CD14-positive monocyte (primary cell): ENCODE measurements around the gene PPP1R1A. TPM values are rescaled to one million over a fixed set of nuclear protein-coding genes. Genes with fewer than 3 reads are reported as not detected.
A peak's percentile ranks its signal among the peaks of the same experiment; 100 is the strongest.

ENCODE experiments used
- DNase-seq, 3 donors: peaks; one replicate each; pipeline ENCODE4 v3.0.0-alpha.2; 2011 to 2022
- H2AFZ ChIP-seq: 2 replicates; pipeline ENCODE4 v1.6.0; 2012; ENCODE audit warnings: mild to moderate bottlenecking, low read depth, low read length, inconsistent platforms; ENCODE audit not compliant: insufficient read depth, poor library complexity, severe bottlenecking
- H3K27ac ChIP-seq, 2 donors: 1 replicate in 1 of 2; 2 replicates in 1 of 2; pipeline ENCODE4 v1.5.1; 2012 to 2013; ENCODE audit warnings: low read length in 2 of 2, control low read depth in 1 of 2, inconsistent platforms in 1 of 2, low read depth in 1 of 2, mild to moderate bottlenecking in 1 of 2
- H3K27me3 ChIP-seq, 2 donors: one replicate each; pipeline versions ENCODE4 v1.6.0 to v1.6.1; 2011 to 2013; ENCODE audit warnings: low read length in 2 of 2; ENCODE audit not compliant: control insufficient read depth in 2 of 2, insufficient read depth in 2 of 2
- H3K36me3 ChIP-seq, 2 donors: replicated peaks in 1 of 2; 1 replicate in 1 of 2; 2 replicates in 1 of 2; pipeline versions ENCODE4 v1.5.1 to v1.6.1; 2012 to 2013; ENCODE audit warnings: low read length in 2 of 2, control low read depth in 1 of 2, inconsistent platforms in 1 of 2, mild to moderate bottlenecking in 1 of 2; ENCODE audit not compliant: insufficient read depth in 2 of 2, control insufficient read depth in 1 of 2
- H3K4me1 ChIP-seq, 2 donors: 1 replicate in 1 of 2; 2 replicates in 1 of 2; pipeline versions ENCODE4 v1.5.1 to v1.6.1; 2012 to 2013; ENCODE audit warnings: low read length in 2 of 2, control low read depth in 1 of 2, inconsistent platforms in 1 of 2, mild to moderate bottlenecking in 1 of 2, moderate library complexity in 1 of 2; ENCODE audit not compliant: insufficient read depth in 2 of 2, control insufficient read depth in 1 of 2
- H3K4me2 ChIP-seq: replicated peaks from 2 replicates; pipeline ENCODE3; 2012; ENCODE audit warnings: low read length, moderate library complexity, mild to moderate bottlenecking; ENCODE audit not compliant: poor library complexity, severe bottlenecking; ENCODE audit errors: extremely low read depth
- H3K4me3 ChIP-seq, 3 experiments: fragments of 200-600 bp in 1 of 3; sonication (generic) in 1 of 3; replicated peaks in 1 of 3; 1 replicate in 2 of 3; 2 replicates in 1 of 3; pipeline ENCODE4 v1.5.1; 2011 to 2013; ENCODE audit warnings: low read length in 3 of 3, mild to moderate bottlenecking in 3 of 3, control low read depth in 2 of 3, low read depth in 2 of 3, inconsistent platforms in 1 of 3, moderate library complexity in 1 of 3
- H3K79me2 ChIP-seq: 2 replicates; pipeline ENCODE4 v1.6.0; 2012; ENCODE audit warnings: mild to moderate bottlenecking, control low read depth, inconsistent platforms, low read length, moderate library complexity; ENCODE audit not compliant: insufficient read depth
- H3K9ac ChIP-seq: 2 replicates; pipeline ENCODE4 v1.6.0; 2017; ENCODE audit warnings: low read length, mild to moderate bottlenecking; ENCODE audit not compliant: insufficient read depth, poor library complexity, severe bottlenecking
- H3K9me3 ChIP-seq, 2 donors: replicated peaks in 1 of 2; 1 replicate in 1 of 2; 2 replicates in 1 of 2; pipeline versions ENCODE4 v1.5.1 to v1.6.1; 2012 to 2013; ENCODE audit warnings: low read length in 2 of 2, control low read depth in 1 of 2; ENCODE audit not compliant: control insufficient read depth in 1 of 2, insufficient read depth in 1 of 2
- H4K20me1 ChIP-seq: 2 replicates; pipeline ENCODE4 v1.6.0; 2012; ENCODE audit warnings: mild to moderate bottlenecking, low read length, control low read depth, moderate library complexity; ENCODE audit not compliant: insufficient read depth
- H3K27ac Mint-ChIP-seq, 7 donors: one replicate each; pipeline ENCODE4 v1.8.0; 2020; ENCODE audit warnings: mild to moderate bottlenecking in 7 of 7, mixed read lengths in 7 of 7, moderate library complexity in 6 of 7, inconsistent platforms in 2 of 7
- H3K27me3 Mint-ChIP-seq, 3 donors: one replicate each; pipeline ENCODE4 v1.8.0; 2021 to 2022; ENCODE audit warnings: low read depth in 3 of 3, mild to moderate bottlenecking in 3 of 3, mixed read lengths in 3 of 3, moderate library complexity in 3 of 3, inconsistent platforms in 1 of 3
- H3K36me3 Mint-ChIP-seq, 2 donors: one replicate each; pipeline ENCODE4 v1.8.0; 2020; ENCODE audit warnings: mixed read lengths in 2 of 2, inconsistent platforms in 1 of 2, mild to moderate bottlenecking in 1 of 2
- H3K4me1 Mint-ChIP-seq: one replicate; pipeline ENCODE4 v1.8.0; 2020; ENCODE audit warnings: mild to moderate bottlenecking, mixed read lengths
- H3K4me3 Mint-ChIP-seq, 2 donors: one replicate each; pipeline ENCODE4 v1.8.0; 2020; ENCODE audit warnings: mild to moderate bottlenecking in 2 of 2, mixed read lengths in 2 of 2, moderate library complexity in 1 of 2
- H3K9me3 Mint-ChIP-seq, 7 donors: one replicate each; pipeline ENCODE4 v1.8.0; 2020 to 2022; ENCODE audit warnings: mixed read lengths in 7 of 7, mild to moderate bottlenecking in 6 of 7, moderate library complexity in 6 of 7, inconsistent platforms in 2 of 7
- WGBS: methylation state at CpG from one replicate; pipeline ENCODE4 v1.1.5; 2013; ENCODE audit warnings: missing lambda C conversion rate; ENCODE audit not compliant: insufficient coverage; 5-methylcytosine and 5-hydroxymethylcytosine counted together
- intact Hi-C, 2 donors: fragments of 100-400 bp; cut with micrococcal nuclease; formaldehyde crosslinking; loops; one replicate each; pipeline versions ENCODE4 v1.15.0 to v1.15.1; 2023
- polyA plus RNA-seq, 3 donors: library from polyadenylated mRNA; depleted of rRNA in 1 of 3; unstranded in 2 of 3; stranded (reverse) in 1 of 3; fragments of 300-500 nt in 2 of 3; fragments of >200 nt in 1 of 3; fragmentation: Illumina TruSeq in 2 of 3; gene quantifications; 1 replicate in 2 of 3; 2 replicates in 1 of 3; pipeline ENCODE4 v1.2.3, GENCODE V29; 2012 to 2021
- TF ChIP-seq, protein P1 (sequence below): fragments of 200-600 bp; IDR thresholded peaks from one replicate; pipeline ENCODE4 v1.8.0; 2022; ENCODE audit warnings: antibody characterized with exemption, mild to moderate bottlenecking

PPP1R1A gene
- polyA plus RNA-seq, 3 donors = not detected

- peaks cover 0 to 5% of the 10 kb centered on the region in 2 donors for H3K9me3 ChIP-seq
- peaks cover 12 to 32% of the 10 kb centered on the region in 2 donors for H3K27me3 ChIP-seq
- Mint-ChIP-seq H3K9me3 (peaks cover 0 to 8% (median 2%) of the 10 kb centered on the region in 7 donors), H3K27me3 (peaks cover 38 to 52% (median 41%) of the 10 kb centered on the region in 3 donors), H3K4me3 (no peak overlapping the region), H3K27ac (peak overlapping the region in 1 of 7 donors; percentile 62), H3K4me1 (peaks cover 23% of the 10 kb centered on the region), H3K36me3 (peaks cover 69% of the 10 kb centered on the region in 2 donors)
- H2AFZ ChIP-seq = no peak overlapping the region
- no CpG with 5 or more reads among the region's 2 CpGs for WGBS
- no peak for DNase-seq
- peaks cover 40 to 44% of the 10 kb centered on the region in 2 donors for H3K36me3 ChIP-seq
- H3K4me3 ChIP-seq = no peak overlapping the region
- no peak overlapping the region for H3K4me2 ChIP-seq
- no peaks in the 10 kb centered on the region for H3K79me2 ChIP-seq
- peaks cover 12 to 13% of the 10 kb centered on the region in 2 donors for H3K4me1 ChIP-seq
- H4K20me1 ChIP-seq = peaks cover 85% of the 10 kb centered on the region
- intact Hi-C loops = no loop called here
- no peak overlapping the region for H3K27ac ChIP-seq
- no peak overlapping the region for H3K9ac ChIP-seq
- TF ChIP-seq, protein P1, sequence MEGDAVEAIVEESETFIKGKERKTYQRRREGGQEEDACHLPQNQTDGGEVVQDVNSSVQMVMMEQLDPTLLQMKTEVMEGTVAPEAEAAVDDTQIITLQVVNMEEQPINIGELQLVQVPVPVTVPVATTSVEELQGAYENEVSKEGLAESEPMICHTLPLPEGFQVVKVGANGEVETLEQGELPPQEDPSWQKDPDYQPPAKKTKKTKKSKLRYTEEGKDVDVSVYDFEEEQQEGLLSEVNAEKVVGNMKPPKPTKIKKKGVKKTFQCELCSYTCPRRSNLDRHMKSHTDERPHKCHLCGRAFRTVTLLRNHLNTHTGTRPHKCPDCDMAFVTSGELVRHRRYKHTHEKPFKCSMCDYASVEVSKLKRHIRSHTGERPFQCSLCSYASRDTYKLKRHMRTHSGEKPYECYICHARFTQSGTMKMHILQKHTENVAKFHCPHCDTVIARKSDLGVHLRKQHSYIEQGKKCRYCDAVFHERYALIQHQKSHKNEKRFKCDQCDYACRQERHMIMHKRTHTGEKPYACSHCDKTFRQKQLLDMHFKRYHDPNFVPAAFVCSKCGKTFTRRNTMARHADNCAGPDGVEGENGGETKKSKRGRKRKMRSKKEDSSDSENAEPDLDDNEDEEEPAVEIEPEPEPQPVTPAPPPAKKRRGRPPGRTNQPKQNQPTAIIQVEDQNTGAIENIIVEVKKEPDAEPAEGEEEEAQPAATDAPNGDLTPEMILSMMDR = no peak
Measured at GRCh38 chr12:54546511-54546910, 41.9 kb downstream of the PPP1R1A start.

- Histone ChIP-seq H3K4me3 (no peak overlapping the region), H3K9ac (no peak overlapping the region), H3K27me3 (peaks cover 6 to 16% of the 10 kb centered on the region in 2 donors), H3K36me3 (peaks cover 58 to 61% of the 10 kb centered on the region in 2 donors), H3K4me2 (no peak overlapping the region), H3K27ac (no peak overlapping the region), H2AFZ (no peak overlapping the region), H3K79me2 (no peaks in the 10 kb centered on the region), H4K20me1 (peaks cover 96% of the 10 kb centered on the region), H3K4me1 (peaks cover 8 to 10% of the 10 kb centered on the region in 2 donors), H3K9me3 (peaks cover 0 to 1% of the 10 kb centered on the region in 2 donors)
- Mint-ChIP-seq H3K4me1 (peaks cover 13% of the 10 kb centered on the region), H3K4me3 (no peak overlapping the region), H3K36me3 (peaks cover 72 to 76% of the 10 kb centered on the region in 2 donors), H3K9me3 (peaks cover 0 to 7% (median 0%) of the 10 kb centered on the region in 7 donors), H3K27me3 (peaks cover 22 to 35% (median 30%) of the 10 kb centered on the region in 3 donors), H3K27ac (no peak overlapping the region)
- TF ChIP-seq, protein P1 = no peak
- no peak for DNase-seq
- intact Hi-C loops = no loop called here
- 92% methylated on average over 4 of the region's 7 CpGs for WGBS
Measured at GRCh38 chr12:54544743-54545142, 43.7 kb downstream of the PPP1R1A start.
